GM19193 (cell line): ENCODE measurements around the gene NPRL2.

ENCODE experiments used
- POLR2A ChIP-seq: IDR thresholded peaks from 4 replicates; pipeline ENCODE4 v1.6.1; 2011; ENCODE audit not compliant: insufficient read depth, insufficient read length; ENCODE audit errors: extremely low read depth

The NPRL2 gene

DNA sequence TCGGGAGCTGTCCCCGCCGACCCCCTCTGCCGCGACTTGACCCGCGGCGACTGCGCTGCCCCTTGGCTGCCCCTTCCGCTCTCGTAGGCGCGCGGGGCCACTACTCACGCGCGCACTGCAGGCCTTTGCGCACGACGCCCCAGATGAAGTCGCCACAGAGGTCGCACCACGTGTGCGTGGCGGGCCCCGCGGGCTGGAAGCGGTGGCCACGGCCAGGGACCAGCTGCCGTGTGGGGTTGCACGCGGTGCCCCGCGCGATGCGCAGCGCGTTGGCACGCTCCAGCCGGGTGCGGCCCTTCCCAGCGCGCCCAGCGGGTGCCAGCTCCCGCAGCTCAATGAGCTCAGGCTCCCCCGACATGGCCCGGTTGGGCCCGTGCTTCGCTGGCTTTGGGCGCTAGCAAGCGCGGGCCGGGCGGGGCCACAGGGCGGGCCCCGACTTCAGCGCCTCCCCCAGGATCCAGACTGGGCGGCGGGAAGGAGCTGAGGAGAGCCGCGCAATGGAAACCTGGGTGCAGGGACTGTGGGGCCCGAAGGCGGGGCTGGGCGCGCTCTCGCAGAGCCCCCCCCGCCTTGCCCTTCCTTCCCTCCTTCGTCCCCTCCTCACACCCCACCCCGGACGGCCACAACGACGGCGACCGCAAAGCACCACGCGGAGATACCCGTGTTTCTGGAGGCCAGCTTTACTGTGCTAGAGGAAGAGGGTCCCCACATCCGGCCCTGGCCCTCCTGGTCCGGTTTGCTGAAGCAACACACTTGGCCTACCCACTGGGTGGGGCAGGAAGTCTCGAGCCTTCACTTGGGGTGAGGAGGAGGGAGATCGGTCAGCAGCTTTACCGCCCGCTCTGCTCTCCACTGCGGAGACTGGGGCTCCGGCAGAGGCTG is 9.9 kb downstream of the NPRL2 start, which contains the start of gene RASSF1:
Gene RASSF1 (minus strand): TSS at position 389 of the 882 bp plus-strand sequence. CDS start 31 bp downstream, at position 358.
- peak; percentile 67 for TF ChIP-seq POLR2A

DNA sequence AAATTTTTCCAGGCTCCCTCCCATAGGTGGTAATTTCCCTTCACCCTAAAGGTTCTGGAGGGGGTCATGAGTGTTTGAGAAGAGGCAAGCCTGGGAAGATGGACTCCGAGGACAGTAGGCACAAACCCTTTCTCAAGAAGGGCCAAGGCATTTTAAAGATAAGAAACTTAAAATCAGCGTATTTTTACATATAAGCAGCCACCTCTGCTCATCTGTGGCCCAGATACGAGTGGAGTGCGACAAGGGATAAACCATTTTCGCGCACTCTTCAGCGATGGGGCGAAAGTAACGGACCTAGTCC is 10.5 kb downstream of the NPRL2 start:
- TF ChIP-seq POLR2A: no peak

DNA sequence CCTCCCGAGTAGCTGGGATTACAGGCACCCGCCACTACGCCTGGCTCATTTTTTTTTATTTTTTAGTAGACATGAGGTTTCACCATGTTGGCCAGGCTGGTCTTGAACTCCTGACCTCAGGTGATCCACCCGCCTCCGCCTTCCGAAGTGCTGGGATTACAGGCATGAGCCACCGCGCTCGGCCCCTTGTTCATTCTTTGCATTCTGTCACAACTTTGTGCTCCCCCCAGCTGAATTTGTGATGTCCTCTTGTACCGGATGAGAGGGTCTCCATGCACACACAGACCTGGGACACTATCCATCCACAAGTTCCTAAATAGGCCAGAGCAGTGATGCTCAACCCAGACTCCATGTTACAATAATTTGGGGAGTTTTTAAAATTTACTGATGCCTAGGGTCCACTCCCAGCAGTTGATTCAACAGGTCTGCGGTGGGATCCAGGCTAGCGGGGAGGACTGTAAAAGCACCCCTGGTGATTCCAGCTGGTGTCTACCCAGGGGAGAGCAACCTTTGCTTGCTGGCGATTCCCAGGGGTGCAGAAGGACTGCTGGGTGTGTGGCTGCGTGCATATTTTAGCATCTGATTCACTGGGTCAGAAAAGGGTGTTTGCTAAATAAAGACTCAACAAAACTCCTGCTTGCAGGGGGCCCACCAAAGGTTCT is 11.0 kb downstream of the NPRL2 start:
- TF ChIP-seq POLR2A: no peak

DNA sequence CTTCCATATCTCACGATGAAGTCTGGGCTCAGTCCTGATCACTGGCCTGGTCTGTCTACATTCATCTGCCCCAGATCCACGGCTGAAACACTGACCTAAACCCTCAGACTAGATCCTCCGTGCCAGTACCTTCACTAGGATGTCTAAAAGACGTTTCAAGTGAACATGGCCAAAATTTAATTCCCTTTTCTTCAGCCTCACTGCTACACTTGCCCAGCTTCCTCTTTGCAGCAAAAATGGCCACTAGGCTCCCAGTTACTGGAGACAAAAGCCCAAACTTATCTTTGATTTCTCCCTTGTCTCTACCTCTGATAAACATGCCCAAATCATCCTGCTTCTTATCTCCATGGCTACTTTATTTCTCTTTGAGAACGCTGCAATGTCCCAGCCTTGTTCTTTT is 11.6 kb downstream of the NPRL2 start:
- TF ChIP-seq POLR2A: no peak

DNA sequence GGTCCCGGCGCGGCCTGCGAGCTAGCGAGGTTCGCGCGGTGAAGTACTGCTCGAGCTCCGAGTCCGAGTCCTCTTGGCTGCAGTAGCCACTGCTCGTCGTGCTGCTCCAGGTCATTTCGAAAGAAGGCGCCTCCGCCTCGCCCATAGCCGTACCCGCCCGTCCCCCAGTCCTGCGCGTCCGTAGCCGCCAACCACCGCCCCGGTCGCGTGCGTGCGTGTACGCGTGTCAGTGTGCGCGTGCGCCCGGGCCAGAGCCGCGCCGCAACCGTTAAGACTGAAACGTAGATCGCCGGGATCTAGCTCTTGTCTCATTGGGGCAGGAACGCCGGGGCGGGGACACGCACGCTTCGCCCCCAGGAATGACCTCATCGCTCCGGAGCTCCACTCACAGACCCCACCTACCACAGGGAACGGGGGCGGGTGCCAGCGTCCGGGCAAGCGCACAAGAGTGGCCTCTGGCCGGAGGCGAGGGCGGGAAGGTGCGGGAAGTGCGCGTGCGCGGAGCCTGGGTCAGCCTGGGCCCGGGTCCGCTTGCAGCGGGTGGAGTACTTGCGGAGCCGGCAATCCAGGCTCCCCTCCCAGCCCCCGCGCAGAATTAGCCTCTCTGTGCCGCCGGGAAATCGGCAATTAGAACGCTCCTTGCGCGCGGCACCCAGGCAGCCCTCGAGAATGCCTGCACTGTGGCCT is 13.3 kb downstream of the NPRL2 start:
- peak; percentile 79 for TF ChIP-seq POLR2A

DNA sequence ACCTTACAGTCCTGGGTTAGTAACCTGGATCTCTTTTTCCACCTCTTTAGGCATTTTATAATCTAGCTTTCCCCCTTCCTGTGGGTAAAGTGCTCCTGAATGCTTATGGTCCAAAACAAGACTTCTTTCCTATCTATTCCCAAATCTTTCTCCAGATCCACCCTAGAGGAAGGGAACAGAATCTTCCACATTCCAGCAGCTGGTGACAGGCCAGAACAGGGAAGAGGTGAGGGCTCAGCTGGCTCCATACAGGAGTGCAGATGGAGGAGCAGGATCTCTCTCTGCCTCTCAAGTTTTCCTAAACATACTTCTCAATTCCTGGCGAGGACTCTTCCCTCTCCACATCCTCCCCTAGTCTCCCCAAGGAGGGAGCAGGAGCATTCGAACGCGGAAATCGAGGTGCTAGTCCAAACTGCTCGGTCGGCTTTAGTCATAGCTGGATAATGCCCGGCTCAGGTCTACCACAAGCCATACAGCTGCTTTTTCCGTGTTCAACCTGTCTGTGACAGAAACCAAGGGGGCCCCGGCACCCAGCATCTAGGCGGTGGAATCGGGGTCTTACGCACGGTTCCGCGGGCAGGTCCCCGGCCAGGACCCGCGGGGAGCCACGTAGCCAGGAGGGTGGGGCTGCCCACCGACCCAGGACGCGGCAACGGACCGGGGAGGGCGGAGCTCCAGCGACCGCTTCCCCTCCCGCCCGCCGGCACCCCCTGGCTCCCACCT is 14.0 kb downstream of the NPRL2 start:
- TF ChIP-seq POLR2A: no peak

DNA sequence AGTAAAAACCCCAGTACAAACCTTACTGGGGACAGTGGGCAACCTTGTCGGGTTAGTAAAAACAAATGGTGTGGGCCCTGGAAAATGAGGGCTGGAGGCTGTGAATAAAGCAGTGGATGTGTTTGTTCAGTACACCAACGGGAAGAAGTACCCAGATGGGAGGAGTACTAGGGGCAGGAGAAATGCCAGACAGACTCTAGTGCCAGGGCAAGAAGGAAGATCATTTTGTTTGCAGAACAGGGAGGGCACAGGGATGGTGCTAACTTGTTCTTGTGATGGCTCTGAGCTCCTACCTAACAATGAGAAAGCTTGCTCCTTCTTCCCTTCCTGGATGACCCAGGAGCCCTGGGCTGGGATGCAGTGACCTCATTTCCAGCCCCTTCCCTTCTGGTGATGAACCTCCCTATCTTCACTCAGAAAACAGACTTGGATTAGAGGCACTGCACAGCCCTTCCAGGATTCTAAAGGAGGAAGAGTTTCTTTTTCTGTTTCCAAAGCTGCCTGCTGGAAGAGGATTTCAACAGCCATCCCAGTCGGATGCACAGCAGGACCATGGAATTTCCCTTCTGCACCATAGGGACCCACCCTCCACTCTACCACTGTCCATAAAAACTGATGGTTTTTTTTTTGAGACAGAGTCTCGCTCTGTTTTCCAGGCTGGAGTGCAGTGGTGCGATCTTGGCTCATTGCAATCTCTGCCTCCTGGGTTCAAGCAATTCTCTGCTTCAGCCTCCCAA is 16.1 kb downstream of the NPRL2 start:
- TF ChIP-seq POLR2A: no peak

DNA sequence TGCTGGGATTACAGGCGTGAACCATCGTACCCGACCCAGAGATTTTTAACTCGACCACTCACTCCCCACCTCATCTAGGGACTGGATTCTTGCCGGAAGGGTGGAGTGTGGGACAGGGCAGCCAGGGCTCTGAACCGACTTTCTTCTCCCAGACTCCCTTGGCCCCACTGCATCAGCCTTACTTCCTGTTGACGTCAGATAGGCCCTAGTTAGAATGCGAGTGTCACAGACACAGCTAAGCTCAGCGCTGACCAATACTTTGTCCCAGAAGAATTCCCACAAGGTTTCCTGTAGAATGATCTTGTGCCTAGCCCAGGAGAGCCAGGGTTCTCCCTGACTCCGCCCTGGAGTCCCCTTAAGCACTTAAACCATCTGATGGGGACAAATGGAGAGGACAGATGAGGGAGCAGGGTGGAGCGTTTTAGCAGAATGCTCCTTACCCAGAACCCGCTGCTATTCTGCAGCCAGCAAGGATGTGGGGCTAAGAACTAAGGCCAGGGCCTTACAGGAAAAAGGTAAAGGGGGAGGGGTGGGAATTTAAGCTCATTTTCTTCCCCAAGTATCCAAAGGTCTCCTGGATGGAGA is 16.7 kb downstream of the NPRL2 start:
- TF ChIP-seq POLR2A: no peak

DNA sequence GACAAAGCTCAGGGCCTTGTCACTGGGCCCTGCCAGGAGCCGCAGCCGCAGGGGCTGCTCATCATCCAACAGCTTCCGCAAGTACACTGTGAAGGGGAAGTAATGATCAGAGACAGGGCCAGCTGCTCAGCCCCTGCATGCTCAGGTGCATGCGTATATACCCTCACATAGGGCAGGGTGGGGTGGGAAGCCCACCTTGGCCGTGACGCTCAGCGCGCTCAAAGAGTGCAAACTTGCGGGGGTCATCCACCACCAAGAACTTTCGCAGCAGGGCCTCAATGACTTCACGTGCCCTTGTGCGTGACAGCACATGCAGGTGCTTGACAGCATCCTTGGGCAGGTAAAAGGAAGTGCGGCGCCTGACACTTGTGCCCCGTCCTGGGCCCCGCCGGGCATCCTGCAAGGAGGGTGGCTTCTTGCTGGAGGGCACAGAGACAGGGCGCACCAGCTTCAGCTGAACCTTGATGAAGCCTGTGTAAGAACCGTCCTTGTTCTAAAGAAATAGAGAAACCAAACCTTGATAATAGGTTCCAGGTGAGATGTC is 19.1 kb downstream of the NPRL2 start:
- TF ChIP-seq POLR2A: no peak

DNA sequence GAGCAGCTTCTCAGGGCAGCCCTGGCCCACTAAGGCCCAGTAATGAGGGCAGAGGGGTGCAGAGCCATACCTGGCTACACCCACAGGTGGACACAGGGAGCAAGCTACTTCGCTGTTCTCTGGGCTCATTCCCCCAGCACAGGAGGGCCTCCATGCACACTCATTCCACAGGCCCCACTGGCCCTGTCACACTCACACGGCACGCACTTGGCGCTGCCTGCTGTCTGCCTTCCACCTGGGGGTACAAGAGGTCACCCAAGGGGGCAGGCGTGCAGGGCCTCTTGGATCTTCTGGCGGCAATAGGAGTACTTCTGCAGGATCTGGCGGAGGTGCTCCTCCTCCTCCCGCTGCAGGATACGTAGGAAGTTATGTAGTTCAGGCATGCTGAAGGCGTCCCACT is 20.2 kb downstream of the NPRL2 start:
- no peak for TF ChIP-seq POLR2A

DNA sequence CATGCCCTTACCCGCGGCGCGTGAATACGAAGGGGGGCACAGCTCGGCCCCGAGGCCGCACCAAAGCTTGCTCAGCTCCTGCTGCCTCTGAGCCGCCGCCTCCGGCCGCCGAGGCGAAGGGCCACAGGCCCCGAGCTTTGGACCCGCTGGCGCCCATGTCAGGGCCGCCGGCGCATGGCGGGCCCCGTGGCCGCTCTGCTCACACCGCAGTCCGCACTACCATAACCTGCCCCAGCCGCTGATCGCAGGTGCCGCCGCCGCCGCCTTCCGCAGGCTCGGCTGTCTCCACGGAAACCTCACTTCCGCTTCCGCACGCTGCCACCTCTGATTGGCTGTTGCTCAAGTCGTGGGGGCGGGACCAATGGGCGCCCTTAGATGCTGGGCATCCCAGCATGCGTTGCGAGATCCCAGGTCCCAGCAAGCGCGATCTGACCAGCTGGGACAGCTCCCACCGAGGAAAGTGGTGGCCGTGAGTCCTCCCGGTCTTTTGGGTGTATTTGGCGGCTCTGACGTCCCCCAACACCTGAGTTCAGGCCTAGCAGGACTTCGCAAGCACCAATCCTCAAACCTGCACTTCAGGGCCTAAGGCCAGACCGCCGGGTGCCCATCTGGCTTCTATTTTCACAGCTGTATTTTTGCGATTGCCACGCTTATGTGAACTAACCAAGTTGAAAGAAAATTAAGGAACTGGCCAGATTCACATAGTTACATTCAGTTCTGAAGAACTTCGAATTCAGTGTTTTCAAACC is 22.5 kb downstream of the NPRL2 start, which contains the start of gene TUSC2:
Gene TUSC2 (minus strand): TSS at position 281 of the 749 bp plus-strand sequence. CDS start 124 bp downstream, at position 157.
- TF ChIP-seq POLR2A: peak; percentile 85

DNA sequence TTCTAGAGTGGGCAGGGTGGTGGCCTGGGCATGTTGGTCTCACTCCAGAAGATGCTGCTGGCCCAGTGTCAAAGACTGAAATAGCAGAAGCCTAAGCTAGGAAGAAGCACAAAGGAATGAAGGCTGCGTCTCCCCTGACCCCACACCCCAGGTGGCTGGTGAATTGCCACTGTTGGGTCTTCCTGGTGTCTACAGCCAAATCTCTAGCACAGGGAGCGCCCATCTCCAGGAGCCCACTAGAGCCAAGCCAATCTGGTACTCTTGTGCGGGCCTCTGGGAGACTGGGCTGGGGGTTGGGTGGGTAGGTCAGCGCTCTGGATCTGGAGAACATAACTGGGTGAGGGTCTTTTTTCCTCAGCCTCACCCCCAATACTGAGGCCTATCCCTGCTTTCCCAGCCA is 23.4 kb downstream of the NPRL2 start:
- TF ChIP-seq POLR2A: no peak

DNA sequence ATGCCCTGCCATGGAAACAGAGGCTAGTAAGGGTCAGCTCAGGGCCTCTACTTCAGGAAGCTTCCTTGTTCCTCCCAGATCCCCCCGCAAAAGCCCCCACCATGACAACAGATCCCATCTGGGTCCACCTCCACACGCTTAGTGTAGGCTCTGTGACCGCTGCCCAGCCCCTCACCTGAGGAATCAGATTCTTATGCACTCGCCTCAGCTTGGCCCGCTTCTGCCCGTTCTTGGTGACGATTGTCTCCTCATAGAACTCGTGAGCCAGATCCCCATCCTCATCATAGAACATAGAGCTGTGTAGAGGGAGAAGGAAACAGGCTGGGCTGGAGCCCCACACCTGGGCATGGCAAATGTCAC is 24.4 kb downstream of the NPRL2 start:
- TF ChIP-seq POLR2A: no peak

DNA sequence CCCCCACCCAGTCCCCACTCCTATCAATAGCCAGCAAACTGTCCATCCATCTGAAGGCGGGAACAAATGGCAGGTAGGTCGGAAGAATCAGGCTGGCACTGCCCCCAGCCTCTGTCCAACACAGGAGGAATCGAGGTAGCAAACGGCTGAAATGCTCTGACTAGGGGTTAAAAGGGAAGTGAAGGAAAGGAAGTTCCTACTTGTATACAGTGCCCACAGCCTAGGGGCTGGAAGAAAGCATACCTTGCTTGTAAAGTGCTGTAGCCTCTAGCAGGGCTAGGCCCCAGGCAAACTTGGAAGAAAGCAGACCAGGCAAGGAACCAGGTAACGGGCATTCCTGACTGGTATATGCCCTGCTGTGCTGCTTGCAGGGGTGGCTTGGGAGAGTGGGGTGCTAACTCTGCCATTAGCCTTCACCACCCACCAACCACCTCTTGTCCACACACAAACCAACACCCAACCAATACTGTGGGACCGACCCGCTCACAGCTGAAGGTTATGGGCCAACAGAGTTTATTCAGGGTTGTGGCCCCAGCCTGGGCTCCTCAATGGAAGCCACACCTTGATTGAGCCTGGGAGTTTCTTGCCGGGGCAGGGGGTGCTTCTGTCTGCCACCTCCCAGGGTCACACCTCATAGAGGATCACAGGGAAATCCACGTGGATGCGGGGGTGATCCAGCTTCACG is 24.9 kb downstream of the NPRL2 start:
- TF ChIP-seq POLR2A: no peak
